Measurements from ENCODE around the gene IFITM1.

Gene IFITM1

DNA sequence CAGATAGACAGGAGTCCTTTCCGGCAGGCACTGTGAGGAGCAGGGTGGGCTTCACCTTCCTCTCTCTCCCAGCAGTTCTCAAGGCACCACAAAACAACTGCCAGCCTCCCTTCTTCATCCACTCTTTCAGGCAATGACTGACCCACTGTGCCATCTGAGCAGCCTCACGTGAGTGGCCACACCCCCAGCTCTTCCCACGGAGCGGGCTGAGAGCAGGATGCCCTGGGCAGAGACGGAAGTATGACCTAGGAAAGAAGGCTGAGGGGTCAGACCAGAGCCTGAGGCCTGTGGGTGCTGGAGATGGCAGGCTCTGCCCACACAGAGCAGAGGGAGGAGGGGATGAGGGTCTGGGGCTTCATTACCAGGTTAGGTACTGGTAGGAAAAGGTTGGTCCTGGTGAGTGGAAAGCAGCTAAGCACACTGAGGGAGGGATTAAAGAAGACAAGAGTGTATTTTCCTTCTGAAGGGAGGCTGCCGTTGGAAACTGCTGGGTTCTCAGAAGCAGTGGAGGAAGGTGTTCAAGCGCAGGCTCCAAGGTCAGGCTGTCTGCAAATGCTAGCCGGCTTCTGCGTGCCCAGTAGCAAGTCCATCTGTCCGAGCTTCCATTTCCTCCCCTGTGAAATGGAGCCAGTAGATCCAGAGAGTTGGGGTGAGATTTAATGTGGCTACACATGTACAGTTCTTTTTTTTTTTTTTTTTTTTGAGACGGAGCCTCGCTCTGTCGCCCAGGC, 31.0 kb upstream of the IFITM1 start:
- Histone ChIP-seq H3K27ac (ENCODE audit: insufficient read depth in 1 of 2, low read depth in 1 of 2, low read length in 2 of 2, poor library complexity in 1 of 2, severe bottlenecking in 2 of 2) (no peak overlapping the region), H3K9me3 (ENCODE audit: control extremely low read depth in 1 of 5, control insufficient read depth in 4 of 5, insufficient read depth in 2 of 5, low read depth in 1 of 5, low read length in 4 of 5) (no peaks in the 10 kb centered on the region), H3K4me3 (ENCODE audit: control insufficient read depth in 1 of 7, extremely low read depth in 1 of 7, insufficient read depth in 4 of 7, low read depth in 2 of 7, low read length in 6 of 7) (no peak overlapping the region), H3K27me3 (replicated peaks in 2 of 5; ENCODE audit: control insufficient read depth in 4 of 5, insufficient read depth in 5 of 5, low read length in 4 of 5) (peaks cover 0 to 71% (median 21%) of the 10 kb centered on the region in 5 experiments), H3K4me1 (ENCODE audit: control extremely low read depth in 1 of 4, control insufficient read depth in 4 of 4, insufficient read depth in 4 of 4, low read length in 3 of 4) (peaks cover 0 to 44% (median 29%) of the 10 kb centered on the region in 4 experiments), H3K36me3 (ENCODE audit: control insufficient read depth in 4 of 4, insufficient read depth in 4 of 4, low read length in 3 of 4) (no peaks in the 10 kb centered on the region)
- DNase-seq: no peak
- WGBS (ENCODE audit: insufficient coverage): 90% methylated on average over 7 of the region's 13 CpGs
- CTCF ChIA-PET: interaction anchor here (0.6 to 2.2 kb wide), 8 partner anchors 9 to 73 kb away, joined by 3 to 7 read pairs (median 3); partner anchors contain the start of gene IFITM5
- POLR2A ChIA-PET: no interaction called here

- peaks cover 0 to 71% (median 27%) of the 10 kb centered on the region in 5 experiments for H3K27me3 ChIP-seq (replicated peaks in 2 of 5; ENCODE audit: control insufficient read depth in 4 of 5, insufficient read depth in 5 of 5, low read length in 4 of 5)
- ChIA-PET POLR2A (no interaction called here), CTCF (interaction anchor here (0.7 to 2.2 kb wide), 7 partner anchors 10 to 72 kb away, joined by 3 to 7 read pairs (median 3); partner anchors contain the start of gene IFITM5)
- peaks cover 0 to 48% (median 35%) of the 10 kb centered on the region in 4 experiments for H3K4me1 ChIP-seq (ENCODE audit: control extremely low read depth in 1 of 4, control insufficient read depth in 4 of 4, insufficient read depth in 4 of 4, low read length in 3 of 4)
- H3K36me3 ChIP-seq (ENCODE audit: control insufficient read depth in 4 of 4, insufficient read depth in 4 of 4, low read length in 3 of 4): no peaks in the 10 kb centered on the region
- 98% methylated on average over 7 of the region's 23 CpGs for WGBS (ENCODE audit: insufficient coverage)
- H3K9me3 ChIP-seq (ENCODE audit: control extremely low read depth in 1 of 5, control insufficient read depth in 4 of 5, insufficient read depth in 2 of 5, low read depth in 1 of 5, low read length in 4 of 5): no peaks in the 10 kb centered on the region
- H3K4me3 ChIP-seq (ENCODE audit: control insufficient read depth in 1 of 7, extremely low read depth in 1 of 7, insufficient read depth in 4 of 7, low read depth in 2 of 7, low read length in 6 of 7): no peak overlapping the region
- H3K27ac ChIP-seq (ENCODE audit: insufficient read depth in 1 of 2, low read depth in 1 of 2, low read length in 2 of 2, poor library complexity in 1 of 2, severe bottlenecking in 2 of 2): no peak overlapping the region
- DNase-seq: no peak
Observed at GRCh38 chr11:283405-284104, 30.3 kb upstream of the IFITM1 start.

DNA sequence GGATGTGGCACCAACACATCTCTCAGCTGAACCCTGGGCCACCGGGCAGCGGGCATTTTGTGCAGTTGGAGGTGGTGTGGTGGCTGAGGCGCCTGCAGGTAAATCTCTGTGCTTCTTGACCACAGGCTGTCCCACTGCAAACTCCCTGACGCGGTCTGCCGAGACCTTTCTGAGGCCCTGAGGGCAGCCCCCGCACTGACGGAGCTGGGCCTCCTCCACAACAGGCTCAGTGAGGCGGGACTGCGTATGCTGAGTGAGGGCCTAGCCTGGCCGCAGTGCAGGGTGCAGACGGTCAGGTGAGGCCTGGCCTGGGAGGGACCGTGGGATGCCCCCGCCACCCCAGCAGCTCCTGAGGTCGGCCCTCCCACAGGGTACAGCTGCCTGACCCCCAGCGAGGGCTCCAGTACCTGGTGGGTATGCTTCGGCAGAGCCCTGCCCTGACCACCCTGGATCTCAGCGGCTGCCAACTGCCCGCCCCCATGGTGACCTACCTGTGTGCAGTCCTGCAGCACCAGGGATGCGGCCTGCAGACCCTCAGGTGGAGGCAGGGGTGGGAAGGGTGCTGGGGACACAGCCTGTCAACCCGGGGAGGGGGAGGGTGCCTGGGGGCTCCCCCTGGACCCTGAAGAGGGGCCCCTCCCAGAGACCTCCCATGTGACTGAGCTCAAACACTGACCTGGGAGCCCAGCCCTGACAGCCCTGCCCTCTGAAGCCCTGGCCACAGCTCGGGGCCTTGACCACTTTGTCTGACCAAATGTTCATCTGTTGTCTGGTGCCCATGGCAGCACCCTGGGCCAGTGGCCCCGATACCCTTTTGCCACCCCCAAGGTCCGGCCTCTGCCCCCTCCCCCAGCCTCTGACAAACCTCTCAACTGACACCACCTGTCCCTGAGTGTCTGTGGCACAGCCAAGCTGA, 29.5 kb upstream of the IFITM1 start:
- no peak for DNase-seq
- no peaks in the 10 kb centered on the region for H3K36me3 ChIP-seq (ENCODE audit: control insufficient read depth in 4 of 4, insufficient read depth in 4 of 4, low read length in 3 of 4)
- H3K27ac ChIP-seq (ENCODE audit: insufficient read depth in 1 of 2, low read depth in 1 of 2, low read length in 2 of 2, poor library complexity in 1 of 2, severe bottlenecking in 2 of 2): no peak overlapping the region
- CTCF ChIA-PET: interaction anchor here (0.7 to 2.2 kb wide), 5 partner anchors 9 to 71 kb away, joined by 3 to 7 read pairs (median 3); partner anchors contain the start of gene IFITM5
- WGBS (ENCODE audit: insufficient coverage): 95% methylated on average over 20 of the region's 24 CpGs
- no peak overlapping the region for H3K4me3 ChIP-seq (ENCODE audit: control insufficient read depth in 1 of 7, extremely low read depth in 1 of 7, insufficient read depth in 4 of 7, low read depth in 2 of 7, low read length in 6 of 7)
- POLR2A ChIA-PET: no interaction called here
- H3K27me3 ChIP-seq (replicated peaks in 2 of 5; ENCODE audit: control insufficient read depth in 4 of 5, insufficient read depth in 5 of 5, low read length in 4 of 5): peaks cover 0 to 62% (median 27%) of the 10 kb centered on the region in 5 experiments
- H3K4me1 ChIP-seq (ENCODE audit: control extremely low read depth in 1 of 4, control insufficient read depth in 4 of 4, insufficient read depth in 4 of 4, low read length in 3 of 4): peaks cover 0 to 42% (median 33%) of the 10 kb centered on the region in 4 experiments
- H3K9me3 ChIP-seq (ENCODE audit: control extremely low read depth in 1 of 5, control insufficient read depth in 4 of 5, insufficient read depth in 2 of 5, low read depth in 1 of 5, low read length in 4 of 5): no peaks in the 10 kb centered on the region

DNA sequence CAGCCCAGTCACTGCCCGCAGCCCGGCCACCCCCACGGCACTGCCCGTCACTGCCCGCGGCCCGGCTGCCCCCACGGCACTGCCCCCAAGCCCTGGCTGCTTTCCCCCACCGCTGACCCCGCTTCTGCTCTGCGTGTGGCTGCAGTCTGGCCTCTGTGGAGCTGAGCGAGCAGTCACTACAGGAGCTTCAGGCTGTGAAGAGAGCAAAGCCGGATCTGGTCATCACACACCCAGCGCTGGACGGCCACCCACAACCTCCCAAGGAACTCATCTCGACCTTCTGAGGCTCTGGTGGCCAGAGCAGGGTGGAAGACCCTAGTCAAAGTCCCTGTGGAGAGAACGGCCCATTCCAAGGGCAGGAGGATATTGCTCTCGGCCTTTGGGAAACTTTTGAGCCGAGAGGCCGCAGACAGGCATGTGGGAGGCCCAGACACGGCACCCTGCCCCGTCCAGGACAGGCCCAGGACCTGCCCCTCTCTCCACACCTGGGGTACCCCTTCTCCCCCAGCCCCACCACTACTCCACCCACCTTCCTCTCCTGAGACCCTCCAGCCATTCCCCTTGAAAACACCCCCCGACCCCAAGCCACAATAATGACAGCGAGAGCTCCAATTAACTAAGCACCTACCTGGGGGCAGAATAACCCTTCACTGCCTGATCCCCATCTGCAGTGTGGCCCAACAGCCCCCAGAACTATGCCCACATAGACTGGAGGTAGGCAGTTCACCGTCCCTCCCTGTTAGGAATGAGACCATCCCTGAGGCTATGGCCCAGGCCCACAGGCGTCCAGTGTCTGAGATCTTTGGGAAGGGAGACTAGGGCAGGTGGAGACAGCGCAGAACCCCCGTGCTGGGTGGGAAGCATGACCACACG, 28.6 kb upstream of the IFITM1 start:
- WGBS (ENCODE audit: insufficient coverage): 90% methylated on average over 15 of the region's 29 CpGs
- ChIA-PET POLR2A (no interaction called here), CTCF (no interaction called here)
- Histone ChIP-seq H3K36me3 (ENCODE audit: control insufficient read depth in 4 of 4, insufficient read depth in 4 of 4, low read length in 3 of 4) (no peaks in the 10 kb centered on the region), H3K27me3 (replicated peaks in 2 of 5; ENCODE audit: control insufficient read depth in 4 of 5, insufficient read depth in 5 of 5, low read length in 4 of 5) (peaks cover 0 to 54% (median 27%) of the 10 kb centered on the region in 5 experiments), H3K9me3 (ENCODE audit: control extremely low read depth in 1 of 5, control insufficient read depth in 4 of 5, insufficient read depth in 2 of 5, low read depth in 1 of 5, low read length in 4 of 5) (no peaks in the 10 kb centered on the region), H3K4me3 (ENCODE audit: control insufficient read depth in 1 of 7, extremely low read depth in 1 of 7, insufficient read depth in 4 of 7, low read depth in 2 of 7, low read length in 6 of 7) (no peak overlapping the region), H3K4me1 (ENCODE audit: control extremely low read depth in 1 of 4, control insufficient read depth in 4 of 4, insufficient read depth in 4 of 4, low read length in 3 of 4) (peaks cover 0 to 39% (median 31%) of the 10 kb centered on the region in 4 experiments), H3K27ac (ENCODE audit: insufficient read depth in 1 of 2, low read depth in 1 of 2, low read length in 2 of 2, poor library complexity in 1 of 2, severe bottlenecking in 2 of 2) (no peak overlapping the region)
- no peak for DNase-seq

- DNase-seq: no peak
- Histone ChIP-seq H3K9me3 (ENCODE audit: control extremely low read depth in 1 of 5, control insufficient read depth in 4 of 5, insufficient read depth in 2 of 5, low read depth in 1 of 5, low read length in 4 of 5) (no peaks in the 10 kb centered on the region), H3K36me3 (ENCODE audit: control insufficient read depth in 4 of 4, insufficient read depth in 4 of 4, low read length in 3 of 4) (no peaks in the 10 kb centered on the region), H3K4me3 (ENCODE audit: control insufficient read depth in 1 of 7, extremely low read depth in 1 of 7, insufficient read depth in 4 of 7, low read depth in 2 of 7, low read length in 6 of 7) (no peak overlapping the region), H3K27ac (ENCODE audit: insufficient read depth in 1 of 2, low read depth in 1 of 2, low read length in 2 of 2, poor library complexity in 1 of 2, severe bottlenecking in 2 of 2) (no peak overlapping the region), H3K27me3 (replicated peaks in 2 of 5; ENCODE audit: control insufficient read depth in 4 of 5, insufficient read depth in 5 of 5, low read length in 4 of 5) (peaks cover 0 to 48% (median 27%) of the 10 kb centered on the region in 5 experiments), H3K4me1 (ENCODE audit: control extremely low read depth in 1 of 4, control insufficient read depth in 4 of 4, insufficient read depth in 4 of 4, low read length in 3 of 4) (peaks cover 0 to 33% (median 25%) of the 10 kb centered on the region in 4 experiments)
- WGBS (ENCODE audit: insufficient coverage): 100% methylated on average over 2 of the region's 8 CpGs
- POLR2A ChIA-PET: no interaction called here
- CTCF ChIA-PET: interaction anchor here (1.5 kb wide), 1 partner anchor 21 kb away, joined by 4 read pairs; no protein-coding TSS in a partner anchor
Observed at GRCh38 chr11:285894-286220, 28.0 kb upstream of the IFITM1 start.

Measured in common myeloid progenitor, CD34-positive (primary cell).